GM18511 (cell line): ENCODE measurements around the gene TGFBR3L.
"Not testable (repeated sequence)": the region's sequence is repeated elsewhere in the genome, so short reads cannot be mapped to it uniquely, and the experiment has no call there.

ENCODE experiments used
- ATAC-seq: cut with Tn5 transposase; IDR thresholded peaks from one replicate; pipeline ENCODE4 v1.9.1; 2021; ENCODE audit warnings: mild to moderate bottlenecking, moderate library complexity; ENCODE audit not compliant: unreplicated experiment

The TGFBR3L gene

GRCh38 chr19:7916103-7916954, 1.7 kb downstream of the TGFBR3L start:
- ATAC-seq: no peak

GRCh38 chr19:7916955-7917266, 2.3 kb downstream of the TGFBR3L start:
- no peak for ATAC-seq

GRCh38 chr19:7917267-7918061, 2.8 kb downstream of the TGFBR3L start:
- ATAC-seq: no peak

- not testable (repeated sequence) for ATAC-seq
These were observed 3.5 kb downstream of the TGFBR3L start for GRCh38 chr19:7918062-7918614.

- no peak for ATAC-seq
These were observed 4.2 kb downstream of the TGFBR3L start for GRCh38 chr19:7918615-7919421.

GRCh38 chr19:7919610-7920518, 5.2 kb downstream of the TGFBR3L start, which contains the start of gene SNAPC2:
Gene SNAPC2 (plus strand): TSS chr19:7920338. CDS start chr19:7920367, 29 bp downstream.
- peak; percentile 58 for ATAC-seq

GRCh38 chr19:7920519-7921301, 6.1 kb downstream of the TGFBR3L start:
- ATAC-seq: peak; percentile 39

- ATAC-seq: no peak
These were observed 6.8 kb downstream of the TGFBR3L start for GRCh38 chr19:7921302-7921966.

GRCh38 chr19:7921967-7922835, 7.6 kb downstream of the TGFBR3L start:
- ATAC-seq: no peak

- ATAC-seq: no peak
These were observed 8.2 kb downstream of the TGFBR3L start for GRCh38 chr19:7922836-7923195.

- no peak for ATAC-seq
These were observed 8.9 kb downstream of the TGFBR3L start for GRCh38 chr19:7923295-7924191.

- ATAC-seq: no peak
These were observed 9.6 kb downstream of the TGFBR3L start for GRCh38 chr19:7924241-7924640.

GRCh38 chr19:7924651-7925170, 10.1 kb downstream of the TGFBR3L start:
- ATAC-seq: no peak

GRCh38 chr19:7925171-7925851, 10.7 kb downstream of the TGFBR3L start:
- ATAC-seq: no peak

GRCh38 chr19:7926021-7926726, 11.5 kb downstream of the TGFBR3L start, which contains the start of gene CTXN1:
Gene CTXN1 (minus strand): TSS chr19:7926135. CDS start chr19:7925538, 597 bp downstream.
- no peak for ATAC-seq
